Measurements from ENCODE around the gene LRRFIP2.
"Not testable (repeated sequence)": the region's sequence is repeated elsewhere in the genome, so short reads cannot be mapped to it uniquely, and the experiment has no call there.

LRRFIP2 gene

GRCh38 chr3:37174532-37175126 is at the start of gene LRRFIP2:
TSS of gene LRRFIP2 (minus strand) at chr3:37174582. CDS start at chr3:37148983, 25,599 bp downstream.
- DNase-seq (ENCODE audit: low read depth) = no peak

- no peak for DNase-seq (ENCODE audit: low read depth)
Measured at GRCh38 chr3:37223576-37223975, 49.2 kb upstream of the LRRFIP2 start.

GRCh38 chr3:37223141-37223558 is 48.8 kb upstream of the LRRFIP2 start:
- DNase-seq (ENCODE audit: low read depth) = no peak

- DNase-seq (ENCODE audit: low read depth) = not testable (repeated sequence)
Measured at GRCh38 chr3:37222542-37222941, 48.2 kb upstream of the LRRFIP2 start.

- no peak for DNase-seq (ENCODE audit: low read depth)
Measured at GRCh38 chr3:37221407-37221806, 47.0 kb upstream of the LRRFIP2 start.

- DNase-seq (ENCODE audit: low read depth) = no peak
Measured at GRCh38 chr3:37219266-37219665, 44.9 kb upstream of the LRRFIP2 start.

GRCh38 chr3:37218206-37218605 is 43.8 kb upstream of the LRRFIP2 start:
- no peak for DNase-seq (ENCODE audit: low read depth)

GRCh38 chr3:37217098-37217849 is 42.9 kb upstream of the LRRFIP2 start:
- DNase-seq (ENCODE audit: low read depth) = no peak

GRCh38 chr3:37216597-37217097 is 42.3 kb upstream of the LRRFIP2 start:
- DNase-seq (ENCODE audit: low read depth) = no peak

GRCh38 chr3:37214076-37214475 is 39.7 kb upstream of the LRRFIP2 start:
- DNase-seq (ENCODE audit: low read depth) = no peak

- DNase-seq (ENCODE audit: low read depth) = no peak
Measured at GRCh38 chr3:37210230-37210629, 35.8 kb upstream of the LRRFIP2 start.

- not testable (repeated sequence) for DNase-seq (ENCODE audit: low read depth)
Measured at GRCh38 chr3:37208576-37208975, 34.2 kb upstream of the LRRFIP2 start.

GRCh38 chr3:37208008-37208407 is 33.6 kb upstream of the LRRFIP2 start:
- DNase-seq (ENCODE audit: low read depth) = not testable (repeated sequence)

- DNase-seq (ENCODE audit: low read depth) = not testable (repeated sequence)
Measured at GRCh38 chr3:37206041-37206440, 31.7 kb upstream of the LRRFIP2 start.

GRCh38 chr3:37204314-37204713 is 29.9 kb upstream of the LRRFIP2 start:
- no peak for DNase-seq (ENCODE audit: low read depth)

- DNase-seq (ENCODE audit: low read depth) = no peak
Measured at GRCh38 chr3:37202035-37202434, 27.7 kb upstream of the LRRFIP2 start.

GRCh38 chr3:37200141-37200540 is 25.8 kb upstream of the LRRFIP2 start:
- DNase-seq (ENCODE audit: low read depth) = no peak

GRCh38 chr3:37198996-37199395 is 24.6 kb upstream of the LRRFIP2 start:
- no peak for DNase-seq (ENCODE audit: low read depth)

GRCh38 chr3:37198547-37198946 is 24.2 kb upstream of the LRRFIP2 start:
- no peak for DNase-seq (ENCODE audit: low read depth)

GRCh38 chr3:37197810-37198371 is 23.5 kb upstream of the LRRFIP2 start:
- DNase-seq (ENCODE audit: low read depth) = no peak

- no peak for DNase-seq (ENCODE audit: low read depth)
Measured at GRCh38 chr3:37194533-37194932, 20.2 kb upstream of the LRRFIP2 start.

GRCh38 chr3:37190667-37191066 is 16.3 kb upstream of the LRRFIP2 start:
- no peak for DNase-seq (ENCODE audit: low read depth)

- DNase-seq (ENCODE audit: low read depth) = no peak
Measured at GRCh38 chr3:37189109-37189508, 14.7 kb upstream of the LRRFIP2 start.

All from activated T-cell treated with anti-CD3 and anti-CD28 coated beads for 1 hour (primary cell).